ENCODE results near the gene NGRN.
A peak's percentile ranks its signal among the peaks of the same experiment; 100 is the strongest.
"Not testable (repeated sequence)": the region's sequence is repeated elsewhere in the genome, so short reads cannot be mapped to it uniquely, and the experiment has no call there.

Gene NGRN

DNA sequence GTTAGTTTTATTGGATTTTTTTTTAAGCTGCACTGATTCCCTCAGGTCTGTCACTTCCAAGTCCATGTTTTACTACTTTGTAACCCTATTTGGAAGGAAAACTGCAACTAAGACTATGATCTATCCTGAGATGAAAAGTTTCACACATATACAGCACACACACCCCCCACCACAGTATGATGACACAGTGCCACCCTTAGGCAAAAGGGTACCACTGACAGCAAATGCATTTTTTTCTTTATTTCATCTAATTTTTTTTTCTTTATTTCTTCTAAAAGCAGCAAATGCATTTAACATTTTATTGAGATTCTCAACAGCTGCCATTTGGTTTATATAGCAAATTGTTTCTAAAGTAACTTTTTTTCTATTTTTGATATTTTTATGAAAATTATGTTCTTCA is 21.2 kb downstream of the NGRN start:
- ATAC-seq (peak; percentile 77), DNase-seq (no peak)

DNA sequence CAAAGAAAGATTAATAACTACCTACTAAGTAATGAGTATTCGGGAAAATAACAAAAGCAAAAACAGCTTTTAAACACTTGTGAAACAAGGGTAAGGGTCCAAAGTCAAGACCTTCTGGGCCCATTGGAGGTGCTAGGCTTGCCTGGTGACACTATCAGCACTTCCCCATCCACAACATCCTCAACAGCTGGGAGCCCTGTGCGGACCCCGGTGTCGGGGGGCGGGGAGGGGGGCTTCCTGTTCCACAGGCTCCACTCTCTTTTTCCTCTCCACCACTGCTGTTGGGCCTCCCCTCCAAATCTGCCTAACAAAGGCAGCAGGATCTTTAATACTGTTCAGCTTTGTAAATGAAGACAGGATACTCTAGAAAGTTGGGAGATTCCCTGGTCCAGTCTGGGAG is 21.6 kb downstream of the NGRN start:
- DNase-seq = no peak
- no peak for ATAC-seq

DNA sequence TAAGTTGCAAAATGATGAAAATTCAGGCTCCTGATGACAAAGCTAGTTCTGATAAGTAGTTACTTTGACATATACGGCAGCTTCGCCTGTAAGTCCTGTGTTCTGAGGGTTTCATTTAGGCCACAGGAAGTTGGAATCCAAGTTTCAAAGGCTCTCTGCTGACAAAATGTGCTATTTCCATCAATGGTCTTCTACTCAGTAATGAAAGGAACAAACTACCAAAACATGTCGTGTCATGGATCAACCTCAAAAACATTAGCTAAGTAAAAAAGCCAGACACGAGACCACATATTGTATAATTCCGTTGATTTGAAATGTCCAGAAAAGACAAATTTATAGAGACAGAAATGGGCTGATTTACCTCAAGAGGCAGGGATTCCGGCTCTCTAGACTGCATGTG is 22.5 kb downstream of the NGRN start:
- DNase-seq (no peak), ATAC-seq (no peak)

DNA sequence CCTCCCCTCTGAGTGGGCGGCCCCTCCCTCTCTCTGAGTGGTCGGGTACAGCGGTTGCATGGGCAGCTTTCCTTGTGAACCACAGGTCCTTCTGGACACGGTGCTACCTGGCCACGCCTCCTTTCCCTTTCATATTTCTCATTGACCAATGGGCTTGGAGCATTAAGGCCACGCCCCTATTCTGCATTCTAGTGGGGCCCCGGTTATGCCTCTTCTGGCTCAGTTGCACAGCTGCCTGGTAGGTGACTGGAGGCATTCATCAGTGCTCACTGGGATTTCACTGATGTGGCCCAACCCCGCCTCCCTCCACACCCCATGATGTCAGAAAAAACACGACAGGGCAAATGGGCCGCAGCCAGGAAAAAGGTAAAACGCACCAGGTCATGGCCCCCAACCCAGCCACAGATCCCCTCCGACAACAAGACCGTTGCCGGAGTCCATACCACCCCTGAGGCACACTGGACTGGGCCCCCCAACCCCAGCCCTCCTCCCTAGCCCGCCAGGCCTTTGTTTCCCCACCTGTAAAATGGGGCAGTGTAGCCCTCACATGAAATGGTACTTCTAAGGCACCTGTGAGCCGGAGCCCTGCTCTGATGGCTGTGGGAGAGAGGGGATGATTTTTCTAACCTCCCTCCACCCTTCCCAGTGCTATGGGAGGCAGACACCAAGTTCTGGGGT is 26.3 kb downstream of the NGRN start:
- no peak for ATAC-seq
- peak; percentile 24 for DNase-seq

DNA sequence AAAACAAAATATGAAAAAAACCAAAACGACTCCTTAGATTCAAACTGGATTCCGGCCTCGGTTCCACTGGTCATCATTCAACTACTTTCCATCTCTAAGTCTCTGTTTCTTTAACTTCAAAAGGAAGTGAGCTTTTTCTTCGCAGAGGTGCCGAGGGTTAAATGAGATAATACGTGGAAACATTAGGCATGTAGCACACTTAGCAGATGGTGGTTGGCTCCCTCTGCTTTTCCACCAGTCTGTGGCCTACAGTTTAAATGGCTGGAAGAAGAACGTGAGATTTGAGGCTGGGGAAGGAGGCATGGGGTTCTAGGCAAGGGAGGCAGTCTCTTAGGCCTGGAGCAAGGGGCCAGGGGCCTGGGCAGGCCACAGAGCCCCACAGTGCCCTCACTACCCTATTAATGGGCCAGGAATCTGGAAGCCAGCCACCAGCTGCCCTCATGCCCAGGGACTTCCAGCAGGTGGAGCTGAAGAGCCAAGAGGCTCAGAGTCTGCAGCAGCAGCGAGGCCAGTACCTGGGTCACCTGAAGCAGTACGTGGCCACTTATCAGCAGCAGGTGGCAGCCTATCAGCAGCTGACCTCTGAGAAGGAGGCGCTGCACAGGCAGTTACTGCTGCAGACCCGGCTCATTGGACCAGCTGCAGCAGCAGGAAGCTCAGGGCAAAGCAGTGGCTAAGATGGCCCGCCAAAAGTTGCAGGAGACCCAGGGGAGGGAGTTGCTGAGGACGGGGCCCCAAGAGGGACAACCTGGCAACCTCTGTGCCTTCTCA is 27.8 kb downstream of the NGRN start:
- ATAC-seq = peak; percentile 40
- peak; percentile 80 for DNase-seq

DNA sequence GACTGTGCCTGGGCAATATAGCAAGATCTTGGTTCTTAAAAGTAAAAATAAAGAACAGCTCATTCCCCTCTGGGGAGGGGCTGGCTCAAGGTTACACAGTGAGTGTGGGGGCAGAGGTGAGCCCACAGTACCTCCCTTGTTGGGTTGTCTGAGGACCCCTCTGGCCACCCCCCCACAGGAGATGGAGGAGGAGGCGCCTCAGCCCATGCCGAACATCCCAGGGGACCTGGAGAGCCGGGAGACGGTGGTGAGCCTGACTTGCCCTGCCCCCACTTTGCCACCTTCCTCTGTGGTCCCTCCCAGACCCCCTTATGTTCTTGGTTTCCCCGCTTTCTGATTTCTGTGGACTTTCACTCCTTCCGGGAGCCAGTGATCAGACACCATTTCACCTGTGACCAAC is 28.7 kb downstream of the NGRN start:
- DNase-seq (no peak), ATAC-seq (no peak)

DNA sequence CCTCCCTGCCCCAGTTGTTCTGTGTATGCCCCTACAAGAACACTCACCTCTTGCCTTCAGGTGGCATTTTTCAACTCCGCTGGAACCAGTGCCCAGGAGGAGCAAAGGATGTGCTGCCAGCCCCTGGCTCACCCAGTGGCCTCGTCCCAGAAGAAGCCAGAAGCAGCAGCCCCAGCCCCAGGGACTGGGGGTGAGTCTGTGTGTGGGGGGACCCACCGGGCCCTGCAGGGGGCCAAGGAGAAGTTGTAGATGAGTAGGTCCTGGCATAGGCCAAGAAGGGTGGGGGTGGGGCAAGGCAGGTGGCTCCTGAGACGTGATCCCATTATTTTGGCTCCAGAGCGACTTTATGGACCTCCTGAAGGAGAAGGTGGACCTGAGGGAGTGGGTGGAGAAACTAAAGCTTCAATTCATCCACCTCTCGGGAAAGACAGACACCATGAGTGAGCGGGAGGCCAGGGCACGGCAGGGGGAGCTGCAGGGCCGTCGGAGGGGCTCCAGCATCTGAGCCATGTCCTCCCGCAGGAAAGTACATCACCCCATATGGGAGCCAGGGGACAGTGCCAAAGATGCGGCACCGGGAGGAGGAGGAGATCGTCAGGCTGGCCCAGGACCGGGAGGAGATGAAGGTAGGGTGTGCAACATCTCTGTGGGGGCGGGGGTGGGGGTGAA is 29.3 kb downstream of the NGRN start:
- ATAC-seq (no peak), DNase-seq (no peak)

DNA sequence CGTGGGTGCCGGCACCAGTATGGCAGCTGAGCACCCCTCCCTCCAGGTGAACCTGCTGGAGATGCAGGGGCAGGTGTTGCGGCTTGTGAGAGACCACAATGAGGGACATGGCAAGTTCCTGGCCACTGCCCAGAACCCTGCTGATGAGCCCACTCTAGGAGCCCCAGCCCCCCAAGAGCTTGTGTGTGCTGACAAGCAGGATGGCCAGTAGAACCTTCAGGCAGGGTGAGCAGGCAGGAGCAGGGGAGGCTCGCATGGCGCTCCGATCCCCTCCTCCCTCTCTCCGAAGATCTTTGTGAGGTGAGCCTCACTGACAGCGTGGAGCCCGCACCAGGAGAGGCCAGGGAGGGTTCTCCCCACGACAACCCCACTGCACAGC is 29.8 kb downstream of the NGRN start:
- ATAC-seq (no peak), DNase-seq (no peak)

DNA sequence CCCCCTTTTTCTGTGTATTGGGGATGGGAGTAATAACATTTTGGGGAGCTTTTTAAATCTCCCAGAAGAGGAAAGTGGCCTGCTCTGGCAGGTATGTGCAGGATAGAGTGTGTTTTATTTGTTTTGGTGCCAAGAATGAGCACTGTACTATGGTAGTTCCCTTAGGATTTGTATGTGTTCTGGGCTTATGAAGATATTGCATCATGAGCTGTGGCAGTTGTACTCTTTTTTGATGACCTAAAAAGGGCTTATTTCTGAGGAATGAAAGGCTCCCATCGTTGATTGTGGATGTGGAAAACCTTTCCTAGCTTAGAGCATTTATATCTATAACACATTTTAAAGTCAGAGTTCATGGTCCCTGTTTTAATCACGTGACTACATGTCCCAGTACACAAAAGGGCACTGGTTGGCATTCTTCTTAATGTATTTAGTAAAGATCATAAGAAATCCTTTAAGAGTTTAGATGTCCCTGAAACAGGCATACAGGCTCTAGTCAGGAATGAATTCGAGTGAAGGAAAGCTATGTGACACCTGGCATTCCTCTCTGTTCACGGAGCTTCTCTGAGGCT is 30.9 kb downstream of the NGRN start:
- ATAC-seq, DNase-seq: not testable (repeated sequence)

DNA sequence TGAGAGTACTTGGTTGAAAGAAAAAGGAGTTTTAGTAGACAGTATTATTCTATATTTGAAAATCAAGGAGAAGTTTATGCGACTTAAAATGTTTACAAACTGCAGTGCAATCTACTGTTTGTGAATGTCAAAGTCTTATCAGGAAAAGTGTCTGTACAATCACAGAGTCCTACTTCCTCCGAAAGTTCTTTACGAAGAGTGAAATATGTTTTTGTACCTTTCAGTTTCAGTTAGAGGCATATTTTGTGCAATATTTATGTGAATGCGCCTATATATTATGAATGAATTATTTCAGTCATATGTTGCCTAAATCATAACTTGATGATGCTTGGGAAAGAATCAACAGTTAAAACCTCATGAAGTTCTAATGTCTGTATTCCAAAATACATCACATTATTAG is 31.5 kb downstream of the NGRN start:
- DNase-seq (no peak), ATAC-seq (no peak)

DNA sequence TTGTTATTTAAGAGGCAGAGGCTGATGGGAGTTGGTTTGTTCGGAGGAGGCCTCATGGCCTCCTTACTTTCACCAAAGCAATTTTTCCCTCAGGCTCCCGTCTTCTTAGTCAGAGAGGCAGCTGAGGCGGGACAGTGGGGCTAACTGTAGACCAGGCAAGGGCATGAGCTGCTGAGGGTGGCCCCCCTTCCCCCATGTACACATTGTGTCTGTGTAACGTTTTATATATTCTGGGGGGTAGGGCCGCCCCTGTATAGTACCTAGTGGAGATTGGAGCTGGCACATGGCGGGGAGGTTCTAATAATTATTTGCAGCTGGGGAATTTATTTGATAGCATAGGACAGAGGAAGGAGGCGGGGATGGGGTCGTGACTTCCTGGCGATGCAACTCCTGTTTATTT is 35.1 kb downstream of the NGRN start:
- ATAC-seq (no peak), DNase-seq (no peak)

DNA sequence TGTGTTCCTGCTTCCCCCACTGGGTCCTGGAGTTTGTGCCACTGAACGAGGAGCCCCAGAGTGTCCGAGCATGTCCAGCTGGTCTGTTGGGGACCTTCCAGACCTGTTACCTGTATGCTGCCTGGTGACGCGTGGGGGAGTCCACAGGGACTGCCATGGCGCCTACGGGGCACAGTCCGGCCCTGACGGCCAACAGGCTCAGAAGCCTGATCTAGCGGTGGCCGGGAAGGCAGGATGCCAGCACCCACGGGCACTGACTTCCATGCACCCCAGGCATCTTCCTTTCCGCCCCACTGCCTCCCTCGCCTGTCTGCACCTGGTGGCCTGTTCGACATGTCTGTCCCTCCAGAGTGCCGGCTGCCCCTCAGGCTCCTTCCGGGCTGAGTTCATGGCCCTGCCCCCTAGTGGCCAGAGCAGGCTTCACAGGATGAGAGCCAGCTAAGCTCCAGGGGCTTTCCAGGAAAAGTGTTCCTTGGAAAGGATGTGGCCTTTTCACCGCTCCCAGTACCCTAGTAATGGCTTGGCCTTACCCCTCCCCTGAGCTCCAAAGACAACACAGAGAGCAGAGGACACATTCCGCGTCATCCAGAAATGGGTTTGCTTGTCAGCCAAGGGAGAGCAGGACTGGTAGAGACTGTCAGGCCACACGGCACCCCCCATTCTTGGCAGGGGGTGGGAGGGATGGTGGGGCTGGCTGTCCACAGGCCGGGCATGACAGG is 35.7 kb downstream of the NGRN start:
- DNase-seq (peak; percentile 76), ATAC-seq (peak; percentile 70)

DNA sequence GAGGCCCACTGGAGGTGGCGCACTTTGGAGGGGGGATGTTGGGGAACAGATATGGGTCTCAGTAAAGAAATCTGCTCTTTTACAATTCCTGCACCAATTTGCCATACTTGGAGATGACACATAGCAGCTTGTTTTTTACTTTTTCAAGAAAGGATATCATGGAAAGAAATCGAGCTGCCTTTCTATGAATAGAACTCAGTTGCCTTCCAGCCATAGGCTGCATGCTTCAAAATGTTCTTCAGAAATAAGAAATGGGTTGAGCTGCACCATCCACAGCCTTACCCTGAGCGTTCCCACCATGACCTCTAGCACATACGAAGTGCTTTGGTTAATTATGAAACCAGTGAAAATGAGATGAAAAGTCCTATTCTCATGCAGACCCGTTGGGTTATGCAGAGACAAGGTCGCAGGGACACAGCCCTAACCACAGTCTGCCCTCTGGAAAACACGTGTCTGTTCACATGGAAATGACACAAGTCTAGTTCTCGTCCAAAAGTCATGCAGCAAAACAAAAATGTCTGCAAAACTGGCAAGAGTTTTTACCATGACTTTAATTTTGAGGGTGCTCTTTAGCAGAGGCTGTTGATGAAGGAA is 36.3 kb downstream of the NGRN start:
- ATAC-seq (no peak), DNase-seq (no peak)

DNA sequence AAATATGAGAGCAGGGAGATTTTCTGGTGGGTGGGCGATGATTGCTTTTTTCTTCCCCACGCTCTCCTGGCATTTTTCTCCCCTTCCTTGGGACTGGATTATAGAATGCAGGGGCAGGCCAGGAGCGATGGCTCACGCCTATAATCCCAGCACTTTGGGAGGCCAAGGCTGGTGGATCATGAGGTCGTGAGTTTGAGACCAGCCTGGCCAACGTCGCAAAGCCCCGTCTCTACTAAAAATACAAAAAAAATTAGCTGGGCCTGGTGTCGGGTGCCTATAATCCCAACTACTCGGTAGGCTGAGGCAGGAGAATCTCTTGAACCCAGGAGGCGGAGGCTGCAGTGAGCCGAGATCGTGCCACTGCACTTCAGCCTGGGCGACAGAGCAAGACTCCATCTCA is 39.9 kb downstream of the NGRN start:
- DNase-seq, ATAC-seq: not testable (repeated sequence)

DNA sequence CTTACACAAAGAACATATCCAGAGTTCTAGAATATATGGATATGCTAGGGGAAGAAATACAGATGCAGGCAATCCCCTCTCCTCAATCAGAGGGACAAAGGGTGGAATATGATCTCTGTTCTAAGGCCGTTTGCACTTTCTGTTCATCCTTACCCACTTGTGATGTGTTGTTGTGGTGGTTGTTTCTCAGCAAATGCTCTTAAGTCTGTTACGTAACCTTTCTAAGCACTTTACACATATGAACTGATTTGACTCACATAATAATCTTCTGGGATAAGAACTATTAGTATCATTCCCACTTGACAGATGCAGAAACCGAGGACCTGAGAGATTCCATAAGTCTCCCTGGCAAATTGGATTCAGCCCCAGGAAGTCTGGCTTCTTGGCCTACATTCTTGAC is 40.5 kb downstream of the NGRN start:
- ATAC-seq = no peak
- no peak for DNase-seq

DNA sequence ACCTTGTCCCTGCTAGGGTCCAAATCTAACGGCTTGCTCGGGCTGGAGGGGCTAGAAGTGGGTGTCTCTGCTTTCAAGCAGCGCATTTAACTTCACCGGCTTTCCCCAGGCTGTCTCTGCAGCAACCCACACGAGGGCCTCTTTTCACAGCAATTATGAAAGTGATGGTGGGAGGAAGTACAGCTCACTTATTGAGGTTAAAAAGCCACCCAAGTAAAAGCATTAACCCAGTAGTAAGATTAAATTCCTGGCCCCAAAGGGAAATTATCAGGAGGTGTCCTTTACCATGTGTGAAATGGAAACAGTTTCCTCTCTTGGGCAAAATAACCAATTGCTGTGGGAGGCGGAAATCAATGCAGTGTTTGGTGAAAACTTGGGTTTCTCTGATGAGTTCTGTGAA is 41.1 kb downstream of the NGRN start:
- peak; percentile 55 for DNase-seq
- peak; percentile 88 for ATAC-seq

DNA sequence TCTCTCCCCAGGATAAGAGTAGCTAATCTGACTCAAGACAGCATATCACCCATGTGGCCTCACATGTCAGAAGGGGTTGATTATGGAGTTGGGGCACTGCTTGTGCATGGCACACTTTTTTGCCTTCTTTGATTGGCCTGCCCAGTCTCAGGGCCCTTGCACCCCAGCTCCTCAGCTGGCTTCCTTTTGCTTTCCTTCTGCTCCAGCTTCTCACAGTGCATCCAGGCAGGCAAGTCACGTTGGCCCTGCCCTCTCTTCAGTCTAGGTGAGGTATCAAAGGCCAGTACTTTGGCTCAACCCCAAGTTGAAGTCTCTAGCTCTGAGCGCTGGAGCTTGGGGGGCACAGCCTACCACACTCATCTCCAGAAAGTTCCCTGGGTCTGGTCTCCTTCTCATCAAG is 42.2 kb downstream of the NGRN start:
- ATAC-seq (no peak), DNase-seq (no peak)

DNA sequence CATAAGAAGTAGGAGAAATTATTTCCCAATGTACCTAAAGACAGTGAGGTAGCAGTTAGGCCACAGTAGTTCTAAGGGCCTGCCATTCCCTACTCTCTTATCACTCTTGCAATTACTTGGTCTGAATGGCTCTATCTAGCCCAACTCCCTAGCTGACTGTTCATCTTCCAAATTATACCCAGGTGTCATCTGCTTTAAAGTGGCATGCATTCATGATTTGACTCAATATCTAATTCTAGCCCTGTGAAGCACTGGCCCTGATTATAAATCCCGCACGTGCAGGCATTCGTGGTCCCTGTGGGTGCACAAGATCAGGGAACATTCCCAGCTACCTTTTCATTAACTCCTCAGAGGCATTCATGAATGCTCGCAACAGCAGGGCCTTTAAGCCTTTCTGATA is 43.5 kb downstream of the NGRN start:
- ATAC-seq = no peak
- DNase-seq = no peak

DNA sequence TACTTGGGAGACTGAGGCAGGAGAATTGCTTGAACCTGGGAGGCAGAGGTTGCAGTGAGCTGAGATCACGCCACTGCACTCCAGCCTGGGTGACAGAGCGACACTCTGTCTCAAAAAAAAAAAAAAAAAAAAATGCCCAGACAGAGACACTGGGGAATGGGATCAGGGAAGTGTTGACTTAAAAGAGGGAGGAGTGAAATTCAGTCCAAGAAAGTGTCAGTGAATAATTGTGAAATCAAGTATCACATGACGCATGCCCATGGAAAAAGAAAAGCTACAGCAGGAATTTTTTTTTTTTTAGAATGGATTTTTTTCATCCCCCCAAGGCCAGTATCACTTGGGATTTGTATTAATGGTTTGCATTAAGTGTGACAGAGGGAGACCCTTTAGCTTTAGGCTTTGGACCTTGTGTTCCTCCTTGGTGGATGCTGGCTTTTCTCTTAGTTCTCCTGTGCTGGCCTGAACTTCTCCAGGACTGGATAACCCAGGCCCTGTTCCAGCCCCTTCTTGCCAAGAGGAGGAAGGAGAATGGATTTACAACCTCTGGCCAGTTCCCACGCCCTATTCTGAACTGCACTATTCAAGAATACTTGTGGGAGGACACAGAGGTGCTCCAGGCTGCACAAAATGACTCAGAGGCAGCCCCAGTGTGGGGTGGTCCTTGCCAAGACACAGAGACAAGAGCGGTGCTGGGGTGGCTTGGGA is 50.0 kb downstream of the NGRN start:
- ATAC-seq (no peak), DNase-seq (no peak)

DNA sequence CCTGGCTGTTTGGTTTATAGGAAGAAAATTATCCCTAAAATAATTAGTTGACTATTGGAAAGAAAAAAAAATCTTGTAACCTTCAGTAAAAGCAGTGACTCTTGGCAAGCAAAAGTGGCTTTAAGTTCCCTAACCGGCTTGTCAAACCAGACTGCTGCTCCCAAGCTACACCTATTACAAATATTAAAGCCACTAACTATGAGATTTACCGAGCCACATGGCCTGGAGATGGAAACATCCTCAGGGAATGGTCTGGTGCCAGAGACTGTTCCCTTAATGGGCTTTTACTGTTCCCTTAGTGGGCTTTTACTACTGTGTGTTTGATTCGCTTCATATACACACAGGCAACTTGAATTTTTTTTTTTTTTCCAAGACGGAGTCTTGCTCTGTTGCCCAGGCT is 50.7 kb downstream of the NGRN start:
- no peak for ATAC-seq
- no peak for DNase-seq

DNA sequence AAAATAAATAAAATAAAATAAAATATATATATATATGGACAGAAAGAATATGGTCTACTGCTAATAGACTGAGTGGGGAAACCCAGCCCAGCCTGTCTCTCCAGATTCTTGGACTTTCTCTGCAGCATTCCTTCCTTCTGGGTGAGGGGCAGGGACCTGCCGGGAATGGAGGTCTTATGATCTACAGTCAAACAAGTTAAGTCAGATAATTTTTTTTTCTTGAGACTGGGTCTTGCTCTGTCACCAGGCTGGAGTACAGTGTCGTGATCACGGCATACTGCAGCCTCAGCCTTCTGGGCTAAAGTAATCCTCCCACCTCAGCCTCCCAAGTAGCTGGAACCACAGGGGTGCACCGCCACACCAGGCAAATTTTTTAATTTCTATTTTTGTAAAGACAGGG is 53.1 kb downstream of the NGRN start:
- no peak for ATAC-seq
- no peak for DNase-seq

Measured in stimulated activated naive CD8-positive, alpha-beta T cell treated with anti-CD3 and anti-CD28 coated beads, Interleukin-15, Interleukin-2, amounts not matched to agents 100 U/mL and 50 U/mL, for 24 hours (primary cell).